HEK293T (cell line): ENCODE measurements around the gene MRPS31.

ENCODE experiments used
- CTCF ChIA-PET: fragments of 350-600 bp; formaldehyde crosslinking; extraction: SDS; loops from one replicate; lab custom pipeline; 2021; ENCODE audit warnings: antibody characterized with exemption, inconsistent platforms; lab: Yijun Ruan, JAX
- POLR2A ChIA-PET: fragments of 350-600 bp; formaldehyde crosslinking; extraction: SDS; loops from one replicate; lab custom pipeline; 2020; ENCODE audit warnings: antibody characterized with exemption, inconsistent platforms; lab: Yijun Ruan, JAX
- DNase-seq: peaks from one replicate; pipeline ENCODE4 v3.0.0; 2012; ENCODE audit warnings: mixed read lengths; ENCODE audit errors: extremely low spot score
- ARNT ChIP-seq: fragments of 450-650 bp; IDR thresholded peaks from 2 replicates; pipeline ENCODE4 v1.6.1; 2017; ENCODE audit warnings: mild to moderate bottlenecking
- BHLHE40 ChIP-seq: fragments of 450-650 bp; IDR thresholded peaks from 2 replicates; pipeline ENCODE4 v1.6.1; 2016; ENCODE audit warnings: mild to moderate bottlenecking, moderate library complexity, borderline replicate concordance
- CTBP1 ChIP-seq: fragments of 450-650 bp; IDR thresholded peaks from 2 replicates; pipeline ENCODE4 v1.6.1; 2016; ENCODE audit warnings: borderline replicate concordance
- ELF4 ChIP-seq: fragments of 450-650 bp; IDR thresholded peaks from 2 replicates; pipeline ENCODE4 v1.6.1; 2017; ENCODE audit warnings: antibody characterized with exemption
- FOXA1 ChIP-seq: fragments of 450-650 bp; IDR thresholded peaks from 2 replicates; pipeline ENCODE4 v1.6.1; 2016; ENCODE audit warnings: mild to moderate bottlenecking
- FOXK2 ChIP-seq: fragments of 450-650 bp; IDR thresholded peaks from 2 replicates; pipeline ENCODE4 v1.6.1; 2016; ENCODE audit warnings: mild to moderate bottlenecking
- FOXM1 ChIP-seq: fragments of 450-650 bp; IDR thresholded peaks from 2 replicates; pipeline ENCODE4 v1.6.1; 2017; ENCODE audit warnings: mild to moderate bottlenecking, borderline replicate concordance
- HDGF ChIP-seq: fragments of 450-650 bp; IDR thresholded peaks from 2 replicates; pipeline ENCODE4 v1.6.1; 2017; ENCODE audit warnings: antibody characterized with exemption, borderline replicate concordance
- L3MBTL2 ChIP-seq: fragments of 450-650 bp; conservative IDR thresholded peaks from 2 replicates; pipeline ENCODE4 v1.6.1; 2016; ENCODE audit warnings: mild to moderate bottlenecking
- LEF1 ChIP-seq: fragments of 450-650 bp; IDR thresholded peaks from 2 replicates; pipeline ENCODE4 v1.6.1; 2017; ENCODE audit warnings: mild to moderate bottlenecking, borderline replicate concordance
- NFRKB ChIP-seq: fragments of 450-650 bp; IDR thresholded peaks from 2 replicates; pipeline ENCODE4 v1.6.1; 2016; ENCODE audit warnings: mild to moderate bottlenecking, moderate library complexity
- PKNOX1 ChIP-seq: fragments of 450-650 bp; IDR thresholded peaks from 2 replicates; pipeline ENCODE4 v1.6.1; 2016
- SP1 ChIP-seq: fragments of 450-650 bp; IDR thresholded peaks from 2 replicates; pipeline ENCODE4 v1.6.1; 2017
- SUZ12 ChIP-seq: fragments of 450-650 bp; IDR thresholded peaks from 2 replicates; pipeline ENCODE4 v1.6.1; 2016; ENCODE audit warnings: mild to moderate bottlenecking
- TARDBP ChIP-seq: fragments of 450-650 bp; IDR thresholded peaks from 2 replicates; pipeline ENCODE4 v1.6.1; 2016
- ZNF384 ChIP-seq: fragments of 450-650 bp; IDR thresholded peaks from 2 replicates; pipeline ENCODE4 v1.6.1; 2016

The MRPS31 gene

GRCh38 chr13:40706439-40706838 lies 64.6 kb downstream of the MRPS31 start:
- POLR2A ChIA-PET = no interaction called here

GRCh38 chr13:40697711-40698110 lies 73.3 kb downstream of the MRPS31 start:
- no peak for DNase-seq
- CTCF ChIA-PET = no interaction called here
- POLR2A ChIA-PET = no interaction called here
- TF ChIP-seq TARDBP (no peak), BHLHE40 (no peak), SP1 (no peak), LEF1 (no peak), HDGF (no peak), L3MBTL2 (no peak), ARNT (no peak), FOXM1 (no peak), SUZ12 (no peak), PKNOX1 (no peak), NFRKB (no peak), ZNF384 (no peak), FOXK2 (no peak)

More at GRCh38 chr13:40706439-40706838, 64.6 kb downstream of the MRPS31 start:
- DNase-seq = no peak
- TF ChIP-seq SUZ12 = no peak
- no peak for TF ChIP-seq CTBP1
- no peak for TF ChIP-seq HDGF
- no peak for TF ChIP-seq ARNT
- TF ChIP-seq PKNOX1 = no peak
- TF ChIP-seq ZNF384 = no peak
- no peak for TF ChIP-seq ELF4
- TF ChIP-seq TARDBP = no peak
- no peak for TF ChIP-seq LEF1
- no peak for TF ChIP-seq SP1
- TF ChIP-seq NFRKB = no peak
- no peak for TF ChIP-seq BHLHE40
- TF ChIP-seq FOXA1 = no peak
- CTCF ChIA-PET = no interaction called here

GRCh38 chr13:40694426-40694825 lies 76.6 kb downstream of the MRPS31 start:
- POLR2A ChIA-PET = no interaction called here
- TF ChIP-seq SUZ12 (no peak), ARNT (no peak), L3MBTL2 (no peak), LEF1 (no peak), HDGF (no peak), SP1 (no peak), ZNF384 (no peak), TARDBP (no peak)
- CTCF ChIA-PET = interaction anchor here (0.7 kb wide), 1 partner anchor 348 kb away, joined by 9 read pairs; no protein-coding TSS in a partner anchor
- DNase-seq = no peak

GRCh38 chr13:40692946-40693345 lies 78.0 kb downstream of the MRPS31 start:
- ChIA-PET CTCF (no interaction called here), POLR2A (no interaction called here)
- DNase-seq = no peak
- no peak for TF ChIP-seq L3MBTL2
- no peak for TF ChIP-seq ARNT
- TF ChIP-seq TARDBP = no peak
- no peak for TF ChIP-seq PKNOX1
- no peak for TF ChIP-seq NFRKB
- TF ChIP-seq BHLHE40 = no peak

- TF ChIP-seq LEF1 (no peak), ARNT (no peak), SUZ12 (no peak), ELF4 (no peak), L3MBTL2 (no peak), SP1 (no peak), NFRKB (no peak), BHLHE40 (no peak)
- no peak for DNase-seq
- ChIA-PET POLR2A (no interaction called here), CTCF (no interaction called here)
These were observed 82.2 kb downstream of the MRPS31 start for GRCh38 chr13:40688781-40689180.

- TF ChIP-seq HDGF = no peak
- TF ChIP-seq FOXM1 = no peak
- TF ChIP-seq ELF4 = no peak
- TF ChIP-seq SP1 = no peak
- no peak for TF ChIP-seq FOXA1
- TF ChIP-seq BHLHE40 = no peak
- TF ChIP-seq TARDBP = no peak
- TF ChIP-seq FOXK2 = no peak
- no peak for TF ChIP-seq SUZ12
- TF ChIP-seq LEF1 = no peak
- no peak for TF ChIP-seq ARNT
- POLR2A ChIA-PET = interaction anchor here (0.6 kb wide), 1 partner anchor 17 kb away, joined by 3 read pairs; no protein-coding TSS in a partner anchor
- no peak for DNase-seq
- CTCF ChIA-PET = interaction anchor here (0.5 to 1.1 kb wide), 7 partner anchors 14 to 1017 kb away, joined by 3 to 4 read pairs (median 3); no protein-coding TSS in a partner anchor
These were observed 88.3 kb downstream of the MRPS31 start for GRCh38 chr13:40682449-40683240.
